PC-3 (cell line): ENCODE measurements around the gene ANKUB1. TPM values are rescaled to one million over a fixed set of nuclear protein-coding genes. Genes with fewer than 3 reads are reported as not detected.

Experiments
- ATAC-seq: fragments of 200-7000 bp; cut with Tn5 transposase; 2 replicates; pipeline ENCODE4 v1.9.1; 2020; ENCODE audit warnings: mild to moderate bottlenecking, moderate library complexity
- BruUV-seq: library from RNA; stranded (reverse); fragments of 400-500 nt; replicated peaks from 2 replicates; lab custom pipeline; 2021; lab: Mats Ljungman, UMichigan
- CTCF ChIA-PET: fragments of 300-600 bp; sonication (Branson Sonifier 250); formaldehyde crosslinking; loops from one replicate; lab custom pipeline; 2022; ENCODE audit warnings: antibody characterized with exemption; lab: Charles Lee
- POLR2A ChIA-PET: fragments of 300-600 bp; sonication (Branson Sonifier 250); formaldehyde crosslinking; loops from one replicate; lab custom pipeline; 2022; ENCODE audit warnings: antibody characterized with exemption; ENCODE audit not compliant: unreplicated experiment; lab: Charles Lee
- DNase-seq: peaks from one replicate; pipeline ENCODE4 v3.0.0-alpha.2; 2015
- H2AFZ ChIP-seq: fragments of 300-600 bp; sonication (generic); 2 replicates; pipeline ENCODE4 v1.6.0; 2016; ENCODE audit warnings: antibody characterized with exemption, low read length
- H3F3A ChIP-seq: fragments of 300-600 bp; sonication (generic); one replicate; pipeline ENCODE4 v1.6.0; 2017; ENCODE audit warnings: antibody characterized with exemption, low read length, control low read depth, mild to moderate bottlenecking; ENCODE audit not compliant: unreplicated experiment
- H3K27ac ChIP-seq: fragments of 300-600 bp; sonication (generic); 2 replicates; pipeline ENCODE4 v1.5.1; 2016; ENCODE audit warnings: mild to moderate bottlenecking, low read length
- H3K27me3 ChIP-seq: fragments of 300-600 bp; sonication (generic); 2 replicates; pipeline ENCODE4 v1.6.1; 2016; ENCODE audit warnings: low read length, mixed read lengths
- H3K36me3 ChIP-seq: fragments of 300-600 bp; sonication (generic); 2 replicates; pipeline ENCODE4 v1.6.1; 2016; ENCODE audit warnings: low read depth, mixed run types, low read length, mixed read lengths
- H3K4me1 ChIP-seq: fragments of 300-600 bp; sonication (generic); 2 replicates; pipeline ENCODE4 v1.5.1; 2016; ENCODE audit warnings: low read length; ENCODE audit not compliant: insufficient read depth
- H3K4me2 ChIP-seq: fragments of 300-600 bp; sonication (generic); 2 replicates; pipeline ENCODE4 v1.6.0; 2016; ENCODE audit warnings: low read length
- H3K4me3 ChIP-seq: fragments of 300-600 bp; sonication (generic); 2 replicates; pipeline ENCODE4 v1.5.1; 2016; ENCODE audit warnings: mild to moderate bottlenecking, low read length, mixed read lengths
- H3K79me2 ChIP-seq: fragments of 300-600 bp; sonication (generic); 2 replicates; pipeline ENCODE4 v1.6.1; 2017; ENCODE audit warnings: low read length, mixed read lengths
- H3K9ac ChIP-seq: fragments of 300-600 bp; sonication (generic); 2 replicates; pipeline ENCODE4 v1.6.0; 2016; ENCODE audit warnings: mild to moderate bottlenecking, low read length
- H3K9me2 ChIP-seq: fragments of 300-600 bp; sonication (generic); replicated peaks from 2 replicates; pipeline ENCODE4 v1.6.1; 2016; ENCODE audit warnings: mixed run types, low read length, mixed read lengths
- H3K9me3 ChIP-seq: fragments of 300-600 bp; sonication (generic); 2 replicates; pipeline ENCODE4 v1.6.1; 2016; ENCODE audit warnings: low read length, mixed read lengths
- H4K20me1 ChIP-seq: fragments of 300-600 bp; sonication (generic); 2 replicates; pipeline ENCODE4 v1.6.1; 2016; ENCODE audit warnings: low read length, mixed read lengths
- EZH2 ChIP-seq: fragments of 300-600 bp; sonication (generic); IDR thresholded peaks from one replicate; pipeline ENCODE4 v1.6.1; 2017; ENCODE audit warnings: antibody characterized with exemption, mild to moderate bottlenecking, low read length; ENCODE audit not compliant: unreplicated experiment
- EZH2phosphoT487 ChIP-seq: fragments of 300-600 bp; sonication (generic); IDR thresholded peaks from 2 replicates; pipeline ENCODE4 v1.6.1; 2018; ENCODE audit warnings: mild to moderate bottlenecking, antibody characterized with exemption, low read length, borderline replicate concordance
- intact Hi-C: fragments of 100-400 bp; cut with micrococcal nuclease; formaldehyde crosslinking; loops from 2 replicates; pipeline ENCODE4 v1.9.0; 2023
- total RNA-seq: library from RNA; depleted of rRNA; stranded (reverse); fragments of >200 nt; gene quantifications from 2 replicates; pipeline ENCODE4 v1.2.3, GENCODE V29; 2014
- TF ChIP-seq, protein P1 (sequence below): fragments of 300-600 bp; sonication (generic); conservative IDR thresholded peaks from 2 replicates; pipeline ENCODE4 v1.5.1; 2017; ENCODE audit warnings: antibody characterized with exemption, low read depth, mild to moderate bottlenecking, low read length

Gene ANKUB1
- total RNA-seq, 1 experiment from 2014 or later = not detected

GRCh38 chr3:149736175-149736952 lies 56.0 kb downstream of the ANKUB1 start:
- no TSS peak for BruUV-seq
- Histone ChIP-seq H3F3A (no peaks in the 10 kb centered on the region), H3K27me3 (no peaks in the 10 kb centered on the region), H3K4me2 (0 out of 2 replicates have a peak overlapping the region, but pooled peaks have one; percentile 16), H4K20me1 (no peaks in the 10 kb centered on the region), H3K9me2 (no peaks in the 10 kb centered on the region), H3K9ac (no peak overlapping the region), H2AFZ (no peak overlapping the region), H3K36me3 (peaks cover 12% of the 10 kb centered on the region; the same call in 1 of the 2 replicates), H3K27ac (peak overlapping the region; percentile 7; the same call in 1 of the 2 replicates), H3K79me2 (no peaks in the 10 kb centered on the region), H3K9me3 (no peaks in the 10 kb centered on the region), H3K4me1 (peaks cover 28% of the 10 kb centered on the region), H3K4me3 (no peak overlapping the region)
- intact Hi-C loops = no loop called here
- no peak for TF ChIP-seq EZH2phosphoT487
- TF ChIP-seq EZH2 = no peak
- TF ChIP-seq, protein P1, sequence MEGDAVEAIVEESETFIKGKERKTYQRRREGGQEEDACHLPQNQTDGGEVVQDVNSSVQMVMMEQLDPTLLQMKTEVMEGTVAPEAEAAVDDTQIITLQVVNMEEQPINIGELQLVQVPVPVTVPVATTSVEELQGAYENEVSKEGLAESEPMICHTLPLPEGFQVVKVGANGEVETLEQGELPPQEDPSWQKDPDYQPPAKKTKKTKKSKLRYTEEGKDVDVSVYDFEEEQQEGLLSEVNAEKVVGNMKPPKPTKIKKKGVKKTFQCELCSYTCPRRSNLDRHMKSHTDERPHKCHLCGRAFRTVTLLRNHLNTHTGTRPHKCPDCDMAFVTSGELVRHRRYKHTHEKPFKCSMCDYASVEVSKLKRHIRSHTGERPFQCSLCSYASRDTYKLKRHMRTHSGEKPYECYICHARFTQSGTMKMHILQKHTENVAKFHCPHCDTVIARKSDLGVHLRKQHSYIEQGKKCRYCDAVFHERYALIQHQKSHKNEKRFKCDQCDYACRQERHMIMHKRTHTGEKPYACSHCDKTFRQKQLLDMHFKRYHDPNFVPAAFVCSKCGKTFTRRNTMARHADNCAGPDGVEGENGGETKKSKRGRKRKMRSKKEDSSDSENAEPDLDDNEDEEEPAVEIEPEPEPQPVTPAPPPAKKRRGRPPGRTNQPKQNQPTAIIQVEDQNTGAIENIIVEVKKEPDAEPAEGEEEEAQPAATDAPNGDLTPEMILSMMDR = no peak
- ChIA-PET POLR2A (no interaction called here), CTCF (interaction anchor here (0.6 kb wide), 1 partner anchor 783 kb away, joined by 7 read pairs; no protein-coding TSS in a partner anchor)
- peak; percentile 74 for DNase-seq
- ATAC-seq = peak; percentile 43

- TF ChIP-seq EZH2phosphoT487 = no peak
- no peak overlapping the region for H3K27ac ChIP-seq
- no peak overlapping the region for H3K4me3 ChIP-seq
- H4K20me1 ChIP-seq = no peaks in the 10 kb centered on the region
- H3K9me3 ChIP-seq = no peaks in the 10 kb centered on the region
- ChIA-PET CTCF (no interaction called here), POLR2A (no interaction called here)
- no peaks in the 10 kb centered on the region for H3K9me2 ChIP-seq
- no peaks in the 10 kb centered on the region for H3F3A ChIP-seq
- no peaks in the 10 kb centered on the region for H3K36me3 ChIP-seq
- no TSS peak for BruUV-seq
- no peak for ATAC-seq
- no peaks in the 10 kb centered on the region for H3K27me3 ChIP-seq
- H2AFZ ChIP-seq = no peak overlapping the region
- no peaks in the 10 kb centered on the region for H3K79me2 ChIP-seq
- intact Hi-C loops = no loop called here
- H3K9ac ChIP-seq = no peak overlapping the region
- H3K4me2 ChIP-seq = no peak overlapping the region
- peaks cover 13% of the 10 kb centered on the region for H3K4me1 ChIP-seq
- no peak for DNase-seq
Observed at GRCh38 chr3:149732234-149732633, 60.1 kb downstream of the ANKUB1 start.

DNA sequence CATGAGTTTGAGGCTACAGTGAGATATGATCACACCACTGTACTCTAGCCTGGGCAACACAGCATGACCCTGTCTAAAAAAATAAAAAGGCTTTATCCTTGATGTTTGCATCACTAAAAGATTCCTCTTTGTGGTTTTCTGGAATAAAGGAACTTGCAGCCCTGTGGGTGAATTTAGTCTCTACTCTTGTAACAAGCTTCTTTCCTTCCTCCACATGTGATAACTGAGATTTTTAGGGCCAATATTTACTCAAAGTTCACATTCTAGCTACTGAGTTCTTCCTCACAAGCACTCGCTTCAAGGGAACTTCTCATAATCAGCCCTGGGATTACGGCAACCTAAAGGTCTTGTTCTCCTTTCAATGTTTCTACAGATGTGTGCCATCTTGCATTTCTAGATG lies 64.7 kb downstream of the ANKUB1 start:
- Histone ChIP-seq H3K36me3 (no peaks in the 10 kb centered on the region), H3F3A (no peaks in the 10 kb centered on the region), H3K79me2 (no peaks in the 10 kb centered on the region), H3K4me1 (no peaks in the 10 kb centered on the region), H3K9me2 (no peaks in the 10 kb centered on the region), H3K4me3 (no peak overlapping the region), H3K4me2 (no peak overlapping the region), H4K20me1 (no peaks in the 10 kb centered on the region), H2AFZ (no peak overlapping the region), H3K27me3 (no peaks in the 10 kb centered on the region), H3K27ac (no peak overlapping the region), H3K9me3 (no peaks in the 10 kb centered on the region), H3K9ac (no peak overlapping the region)
- no TSS peak for BruUV-seq
- CTCF ChIA-PET = no interaction called here
- intact Hi-C loops = no loop called here
- POLR2A ChIA-PET = no interaction called here
- DNase-seq = no peak
- no peak for ATAC-seq
- TF ChIP-seq EZH2phosphoT487 = no peak
- TF ChIP-seq, protein P1 = no peak
- TF ChIP-seq EZH2 = no peak
